ENCODE results near the gene THY1. TPM values are rescaled to one million over a fixed set of nuclear protein-coding genes. Genes with fewer than 3 reads are reported as not detected.

The THY1 gene
- total and polyA plus RNA-seq, 9 of the 15 experiments (the other 6 are each of a cell fraction or from before 2014, with no cell fraction given), result 0.07 to 0.40 (median 0.16) TPM; not detected in 5

DNA sequence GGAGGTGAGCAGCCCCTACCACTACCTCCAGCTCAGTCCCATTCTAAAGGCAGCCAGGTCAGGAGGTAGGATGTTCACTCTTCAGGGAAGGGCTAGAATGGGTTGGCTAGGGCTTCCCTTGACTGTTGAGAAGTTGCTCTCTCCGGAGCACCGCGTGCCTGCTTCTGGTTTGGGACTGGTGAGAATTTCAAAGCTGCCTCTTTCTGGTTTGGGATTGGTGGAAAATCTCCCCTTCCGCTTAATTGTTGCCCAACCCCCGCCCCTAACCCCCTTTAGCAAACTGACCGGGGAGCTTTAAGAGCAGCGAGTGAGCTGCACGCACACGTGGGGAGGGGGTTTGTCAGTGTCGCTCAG is 42.2 kb downstream of the THY1 start (continued):
- TF ChIP-seq, protein P1, sequence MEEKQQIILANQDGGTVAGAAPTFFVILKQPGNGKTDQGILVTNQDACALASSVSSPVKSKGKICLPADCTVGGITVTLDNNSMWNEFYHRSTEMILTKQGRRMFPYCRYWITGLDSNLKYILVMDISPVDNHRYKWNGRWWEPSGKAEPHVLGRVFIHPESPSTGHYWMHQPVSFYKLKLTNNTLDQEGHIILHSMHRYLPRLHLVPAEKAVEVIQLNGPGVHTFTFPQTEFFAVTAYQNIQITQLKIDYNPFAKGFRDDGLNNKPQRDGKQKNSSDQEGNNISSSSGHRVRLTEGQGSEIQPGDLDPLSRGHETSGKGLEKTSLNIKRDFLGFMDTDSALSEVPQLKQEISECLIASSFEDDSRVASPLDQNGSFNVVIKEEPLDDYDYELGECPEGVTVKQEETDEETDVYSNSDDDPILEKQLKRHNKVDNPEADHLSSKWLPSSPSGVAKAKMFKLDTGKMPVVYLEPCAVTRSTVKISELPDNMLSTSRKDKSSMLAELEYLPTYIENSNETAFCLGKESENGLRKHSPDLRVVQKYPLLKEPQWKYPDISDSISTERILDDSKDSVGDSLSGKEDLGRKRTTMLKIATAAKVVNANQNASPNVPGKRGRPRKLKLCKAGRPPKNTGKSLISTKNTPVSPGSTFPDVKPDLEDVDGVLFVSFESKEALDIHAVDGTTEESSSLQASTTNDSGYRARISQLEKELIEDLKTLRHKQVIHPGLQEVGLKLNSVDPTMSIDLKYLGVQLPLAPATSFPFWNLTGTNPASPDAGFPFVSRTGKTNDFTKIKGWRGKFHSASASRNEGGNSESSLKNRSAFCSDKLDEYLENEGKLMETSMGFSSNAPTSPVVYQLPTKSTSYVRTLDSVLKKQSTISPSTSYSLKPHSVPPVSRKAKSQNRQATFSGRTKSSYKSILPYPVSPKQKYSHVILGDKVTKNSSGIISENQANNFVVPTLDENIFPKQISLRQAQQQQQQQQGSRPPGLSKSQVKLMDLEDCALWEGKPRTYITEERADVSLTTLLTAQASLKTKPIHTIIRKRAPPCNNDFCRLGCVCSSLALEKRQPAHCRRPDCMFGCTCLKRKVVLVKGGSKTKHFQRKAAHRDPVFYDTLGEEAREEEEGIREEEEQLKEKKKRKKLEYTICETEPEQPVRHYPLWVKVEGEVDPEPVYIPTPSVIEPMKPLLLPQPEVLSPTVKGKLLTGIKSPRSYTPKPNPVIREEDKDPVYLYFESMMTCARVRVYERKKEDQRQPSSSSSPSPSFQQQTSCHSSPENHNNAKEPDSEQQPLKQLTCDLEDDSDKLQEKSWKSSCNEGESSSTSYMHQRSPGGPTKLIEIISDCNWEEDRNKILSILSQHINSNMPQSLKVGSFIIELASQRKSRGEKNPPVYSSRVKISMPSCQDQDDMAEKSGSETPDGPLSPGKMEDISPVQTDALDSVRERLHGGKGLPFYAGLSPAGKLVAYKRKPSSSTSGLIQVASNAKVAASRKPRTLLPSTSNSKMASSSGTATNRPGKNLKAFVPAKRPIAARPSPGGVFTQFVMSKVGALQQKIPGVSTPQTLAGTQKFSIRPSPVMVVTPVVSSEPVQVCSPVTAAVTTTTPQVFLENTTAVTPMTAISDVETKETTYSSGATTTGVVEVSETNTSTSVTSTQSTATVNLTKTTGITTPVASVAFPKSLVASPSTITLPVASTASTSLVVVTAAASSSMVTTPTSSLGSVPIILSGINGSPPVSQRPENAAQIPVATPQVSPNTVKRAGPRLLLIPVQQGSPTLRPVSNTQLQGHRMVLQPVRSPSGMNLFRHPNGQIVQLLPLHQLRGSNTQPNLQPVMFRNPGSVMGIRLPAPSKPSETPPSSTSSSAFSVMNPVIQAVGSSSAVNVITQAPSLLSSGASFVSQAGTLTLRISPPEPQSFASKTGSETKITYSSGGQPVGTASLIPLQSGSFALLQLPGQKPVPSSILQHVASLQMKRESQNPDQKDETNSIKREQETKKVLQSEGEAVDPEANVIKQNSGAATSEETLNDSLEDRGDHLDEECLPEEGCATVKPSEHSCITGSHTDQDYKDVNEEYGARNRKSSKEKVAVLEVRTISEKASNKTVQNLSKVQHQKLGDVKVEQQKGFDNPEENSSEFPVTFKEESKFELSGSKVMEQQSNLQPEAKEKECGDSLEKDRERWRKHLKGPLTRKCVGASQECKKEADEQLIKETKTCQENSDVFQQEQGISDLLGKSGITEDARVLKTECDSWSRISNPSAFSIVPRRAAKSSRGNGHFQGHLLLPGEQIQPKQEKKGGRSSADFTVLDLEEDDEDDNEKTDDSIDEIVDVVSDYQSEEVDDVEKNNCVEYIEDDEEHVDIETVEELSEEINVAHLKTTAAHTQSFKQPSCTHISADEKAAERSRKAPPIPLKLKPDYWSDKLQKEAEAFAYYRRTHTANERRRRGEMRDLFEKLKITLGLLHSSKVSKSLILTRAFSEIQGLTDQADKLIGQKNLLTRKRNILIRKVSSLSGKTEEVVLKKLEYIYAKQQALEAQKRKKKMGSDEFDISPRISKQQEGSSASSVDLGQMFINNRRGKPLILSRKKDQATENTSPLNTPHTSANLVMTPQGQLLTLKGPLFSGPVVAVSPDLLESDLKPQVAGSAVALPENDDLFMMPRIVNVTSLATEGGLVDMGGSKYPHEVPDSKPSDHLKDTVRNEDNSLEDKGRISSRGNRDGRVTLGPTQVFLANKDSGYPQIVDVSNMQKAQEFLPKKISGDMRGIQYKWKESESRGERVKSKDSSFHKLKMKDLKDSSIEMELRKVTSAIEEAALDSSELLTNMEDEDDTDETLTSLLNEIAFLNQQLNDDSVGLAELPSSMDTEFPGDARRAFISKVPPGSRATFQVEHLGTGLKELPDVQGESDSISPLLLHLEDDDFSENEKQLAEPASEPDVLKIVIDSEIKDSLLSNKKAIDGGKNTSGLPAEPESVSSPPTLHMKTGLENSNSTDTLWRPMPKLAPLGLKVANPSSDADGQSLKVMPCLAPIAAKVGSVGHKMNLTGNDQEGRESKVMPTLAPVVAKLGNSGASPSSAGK (IDR thresholded peaks at IDR 0.05), result peak; percentile 67; the same call in 1 of the 2 replicates
- TF ChIP-seq RAD51 (IDR thresholded peaks at IDR 0.05; ENCODE audit: borderline replicate concordance, low read depth), result no peak
- TF ChIP-seq ZNF436 (CRISPR knock-in tag; IDR thresholded peaks at IDR 0.05), result no peak
- no peak for TF ChIP-seq TCF7 (IDR thresholded peaks at IDR 0.05; ENCODE audit: borderline replicate concordance)
- no peak for TF ChIP-seq TAL1 (IDR thresholded peaks at IDR 0.05)
